HL-60/S4 treated with retinoic acid at 250 ng/mL for 4 days and 3 days (cell line): ENCODE data around the gene ATP6V1E1.

Experiments
- in situ Hi-C: fragments of 300-500 bp; cut with MboI; formaldehyde crosslinking; loops from 2 replicates; pipeline ENCODE4 v1.7.0; 2022; ENCODE audit warnings: low sequenced_read_pairs

ATP6V1E1 gene

GRCh38 chr22:17634696-17635095 is 6.1 kb upstream of the ATP6V1E1 start:
- in situ Hi-C loops, result no loop called here

GRCh38 chr22:17633998-17634323 is 5.4 kb upstream of the ATP6V1E1 start:
- in situ Hi-C loops, result no loop called here

GRCh38 chr22:17633217-17633997 is 4.9 kb upstream of the ATP6V1E1 start:
- in situ Hi-C loops, result no loop called here

- in situ Hi-C loops, result no loop called here
Measured at GRCh38 chr22:17631076-17631565, 2.6 kb upstream of the ATP6V1E1 start.

GRCh38 chr22:17629641-17630040 is 1.1 kb upstream of the ATP6V1E1 start:
- in situ Hi-C loops, result no loop called here

GRCh38 chr22:17629173-17629489 is 582 bp upstream of the ATP6V1E1 start:
- in situ Hi-C loops, result no loop called here

GRCh38 chr22:17627961-17628405 is 566 bp downstream of the ATP6V1E1 start:
- in situ Hi-C loops, result no loop called here

GRCh38 chr22:17613280-17613679 is 15.3 kb downstream of the ATP6V1E1 start:
- in situ Hi-C loops, result no loop called here

- in situ Hi-C loops, result no loop called here
Measured at GRCh38 chr22:17612057-17612456, 16.5 kb downstream of the ATP6V1E1 start.

GRCh38 chr22:17607891-17608521 is 20.5 kb downstream of the ATP6V1E1 start:
- in situ Hi-C loops, result no loop called here

- in situ Hi-C loops, result no loop called here
Measured at GRCh38 chr22:17606496-17606895, 22.1 kb downstream of the ATP6V1E1 start.

GRCh38 chr22:17603668-17604067 is 24.9 kb downstream of the ATP6V1E1 start:
- in situ Hi-C loops, result no loop called here

GRCh38 chr22:17601031-17601430 is 27.5 kb downstream of the ATP6V1E1 start:
- in situ Hi-C loops, result no loop called here

- in situ Hi-C loops, result no loop called here
Measured at GRCh38 chr22:17598318-17598717, 30.2 kb downstream of the ATP6V1E1 start.

GRCh38 chr22:17597217-17597616 is 31.3 kb downstream of the ATP6V1E1 start:
- in situ Hi-C loops, result no loop called here

- in situ Hi-C loops, result no loop called here
Measured at GRCh38 chr22:17596226-17596625, 32.3 kb downstream of the ATP6V1E1 start.

GRCh38 chr22:17592201-17592600 is 36.3 kb downstream of the ATP6V1E1 start:
- in situ Hi-C loops, result no loop called here

- in situ Hi-C loops, result no loop called here
Measured at GRCh38 chr22:17590586-17590985, 38.0 kb downstream of the ATP6V1E1 start.

- in situ Hi-C loops, result no loop called here
Measured at GRCh38 chr22:17589810-17590375, 38.7 kb downstream of the ATP6V1E1 start.

- in situ Hi-C loops, result no loop called here
Measured at GRCh38 chr22:17588606-17589005, 39.9 kb downstream of the ATP6V1E1 start.

- in situ Hi-C loops, result no loop called here
Measured at GRCh38 chr22:17587629-17588028, 40.9 kb downstream of the ATP6V1E1 start.

GRCh38 chr22:17586831-17587440 is 41.6 kb downstream of the ATP6V1E1 start:
- in situ Hi-C loops, result no loop called here
